IMR-90 (cell line): ENCODE results near the gene CTPS1. TPM values are rescaled to one million over a fixed set of nuclear protein-coding genes. Genes with fewer than 3 reads are reported as not detected.

Experiments
- ATAC-seq: fragments of 200-7000 bp; cut with Tn5 transposase; 2 replicates; pipeline ENCODE4 v1.9.1; 2020; ENCODE audit warnings: low read depth, mild to moderate bottlenecking, moderate library complexity
- BruUV-seq: library from RNA; stranded (reverse); fragments of 400-500 nt; replicated peaks from 2 replicates; lab custom pipeline; 2021; lab: Mats Ljungman, UMichigan
- CTCF ChIA-PET: fragments of 300-600 bp; formaldehyde crosslinking; extraction: SDS; loops from one replicate; lab custom pipeline; 2021; ENCODE audit warnings: antibody characterized with exemption; lab: Yijun Ruan, JAX
- POLR2A ChIA-PET: fragments of 300-600 bp; sonication (Branson Sonifier 250); formaldehyde crosslinking; loops from one replicate; lab custom pipeline; 2022; ENCODE audit warnings: antibody characterized with exemption; ENCODE audit not compliant: unreplicated experiment; lab: Charles Lee
- DNase-seq: peaks from one replicate; pipeline ENCODE4 v3.0.0; 2013
- H2AFZ ChIP-seq: replicated peaks from 2 replicates; pipeline ENCODE3; 2013; ENCODE audit warnings: low read length, mild to moderate bottlenecking; ENCODE audit not compliant: poor library complexity
- H2AK5ac ChIP-seq: 2 replicates; pipeline ENCODE4 v1.6.1; 2013; ENCODE audit warnings: low read depth, low read length, inconsistent platforms
- H2AK9ac ChIP-seq: replicated peaks from 2 replicates; pipeline ENCODE3; 2013; ENCODE audit warnings: mild to moderate bottlenecking, low read depth, low read length, moderate library complexity; ENCODE audit not compliant: poor library complexity
- H2BK120ac ChIP-seq: 2 replicates; pipeline ENCODE4 v1.6.1; 2013; ENCODE audit warnings: low read depth, low read length, inconsistent platforms
- H2BK15ac ChIP-seq: 3 replicates; pipeline ENCODE4 v1.6.1; 2013; ENCODE audit warnings: low read depth, low read length, inconsistent platforms
- H2BK20ac ChIP-seq: 2 replicates; pipeline ENCODE4 v1.6.1; 2013; ENCODE audit warnings: low read depth, mild to moderate bottlenecking, inconsistent platforms, low read length, moderate library complexity
- H2BK5ac ChIP-seq: 2 replicates; pipeline ENCODE4 v1.6.1; 2013; ENCODE audit warnings: mild to moderate bottlenecking, low read depth, low read length, inconsistent platforms; ENCODE audit not compliant: poor library complexity, severe bottlenecking
- H3K14ac ChIP-seq: replicated peaks from 2 replicates; pipeline ENCODE4 v1.6.1; 2013; ENCODE audit warnings: low read depth, low read length, inconsistent platforms
- H3K18ac ChIP-seq: 2 replicates; pipeline ENCODE4 v1.6.1; 2013; ENCODE audit warnings: low read depth, low read length, control low read depth
- H3K23ac ChIP-seq: 2 replicates; pipeline ENCODE4 v1.6.1; 2013; ENCODE audit warnings: low read depth, low read length, inconsistent platforms
- H3K27ac ChIP-seq: 2 replicates; pipeline ENCODE4 v1.5.1; 2013; ENCODE audit warnings: mild to moderate bottlenecking, control low read depth, low read length; ENCODE audit not compliant: insufficient read depth
- H3K27me3 ChIP-seq: 2 replicates; pipeline ENCODE4 v1.6.1; 2013; ENCODE audit warnings: low read length; ENCODE audit not compliant: control insufficient read depth, insufficient read depth
- H3K36me3 ChIP-seq: 2 replicates; pipeline ENCODE4 v1.6.1; 2013; ENCODE audit warnings: low read length, mixed read lengths; ENCODE audit not compliant: control insufficient read depth, insufficient read depth
- H3K4ac ChIP-seq: 2 replicates; pipeline ENCODE4 v1.6.1; 2013; ENCODE audit warnings: low read depth, low read length, inconsistent platforms
- H3K4me1 ChIP-seq: 2 replicates; pipeline ENCODE4 v1.6.1; 2013; ENCODE audit warnings: low read length, mixed read lengths; ENCODE audit not compliant: control insufficient read depth, insufficient read depth
- H3K4me2 ChIP-seq: 2 replicates; pipeline ENCODE4 v1.6.1; 2013; ENCODE audit warnings: low read depth, mild to moderate bottlenecking, control low read depth, low read length, moderate library complexity
- H3K4me3 ChIP-seq: 2 replicates; pipeline ENCODE4 v1.5.1; 2013; ENCODE audit warnings: low read depth, mild to moderate bottlenecking, control low read depth, low read length, moderate library complexity; ENCODE audit not compliant: insufficient read depth
- H3K56ac ChIP-seq: 2 replicates; pipeline ENCODE4 v1.6.1; 2013; ENCODE audit warnings: low read length, inconsistent platforms; ENCODE audit not compliant: insufficient read depth; ENCODE audit errors: extremely low read depth
- H3K79me1 ChIP-seq, 2 experiments: 2 replicates each; pipeline ENCODE4 v1.6.1; 2013; ENCODE audit warnings: low read length in 2 of 2, inconsistent platforms in 1 of 2, low read depth in 1 of 2
- H3K9ac ChIP-seq: 2 replicates; pipeline ENCODE4 v1.6.1; 2013; ENCODE audit warnings: low read depth, low read length, control low read depth
- H3K9me1 ChIP-seq: 2 replicates; pipeline ENCODE4 v1.6.1; 2013; ENCODE audit warnings: low read length, inconsistent platforms; ENCODE audit not compliant: insufficient read depth
- H3K9me3 ChIP-seq: 2 replicates; pipeline ENCODE4 v1.6.1; 2013; ENCODE audit warnings: low read length; ENCODE audit not compliant: control insufficient read depth, insufficient read depth
- H4K20me1 ChIP-seq: 2 replicates; pipeline ENCODE4 v1.6.1; 2013; ENCODE audit warnings: low read length, inconsistent platforms; ENCODE audit not compliant: insufficient read depth
- H4K5ac ChIP-seq: 2 replicates; pipeline ENCODE4 v1.6.1; 2013; ENCODE audit warnings: mild to moderate bottlenecking, low read depth, low read length, control low read depth
- H4K8ac ChIP-seq, 2 experiments: 2 replicates each; pipeline ENCODE4 v1.6.1; 2013; ENCODE audit warnings: low read depth in 2 of 2, low read length in 2 of 2, control low read depth in 1 of 2, inconsistent platforms in 1 of 2
- H4K91ac ChIP-seq: 2 replicates; pipeline ENCODE4 v1.6.1; 2013; ENCODE audit warnings: low read depth, low read length, inconsistent platforms; ENCODE audit not compliant: insufficient read depth
- BHLHE40 ChIP-seq: fragments of 150-350 bp; IDR thresholded peaks from 2 replicates; pipeline ENCODE4 v1.6.1; 2016; ENCODE audit warnings: mild to moderate bottlenecking, low read depth, low read length
- CEBPB ChIP-seq: IDR thresholded peaks from 2 replicates; pipeline ENCODE4 v1.6.1; 2012; ENCODE audit warnings: low read depth, low read length, improper control_type of control experiment
- CHD1 ChIP-seq: IDR thresholded peaks from 2 replicates; pipeline ENCODE4 v1.6.1; 2012; ENCODE audit warnings: low read depth, low read length, improper control_type of control experiment
- FOS ChIP-seq: fragments of 150-350 bp; IDR thresholded peaks from 2 replicates; pipeline ENCODE4 v1.6.1; 2016; ENCODE audit warnings: low read depth, low read length
- MAZ ChIP-seq: IDR thresholded peaks from 2 replicates; pipeline ENCODE4 v1.6.1; 2012; ENCODE audit warnings: low read depth, mild to moderate bottlenecking, low read length, improper control_type of control experiment, moderate library complexity, borderline replicate concordance
- MXI1 ChIP-seq: IDR thresholded peaks from 2 replicates; pipeline ENCODE4 v1.6.1; 2012; ENCODE audit warnings: low read depth, mild to moderate bottlenecking, low read length, moderate library complexity, borderline replicate concordance
- NFE2L2 ChIP-seq: fragments of 150-350 bp; IDR thresholded peaks from 2 replicates; pipeline ENCODE4 v1.6.1; 2016; ENCODE audit warnings: low read depth, mild to moderate bottlenecking, low read length
- RCOR1 ChIP-seq: IDR thresholded peaks from 2 replicates; pipeline ENCODE4 v1.6.1; 2012; ENCODE audit warnings: mild to moderate bottlenecking, low read length, improper control_type of control experiment; ENCODE audit not compliant: insufficient replicate concordance
- RFX5 ChIP-seq: IDR thresholded peaks from 2 replicates; pipeline ENCODE4 v1.8.0; 2012; ENCODE audit warnings: low read depth, mild to moderate bottlenecking, low read length, moderate library complexity
- SMC3 ChIP-seq: fragments of 150-350 bp; IDR thresholded peaks from 2 replicates; pipeline ENCODE4 v1.6.1; 2016; ENCODE audit warnings: low read depth, mild to moderate bottlenecking, antibody characterized with exemption, low read length, moderate library complexity
- WGBS, 2 experiments: methylation state at CpG; one replicate each; pipeline versions ENCODE4 v1.1.5 to v1.1.7; 2013; ENCODE audit warnings: missing lambda C conversion rate in 2 of 2; ENCODE audit not compliant: insufficient read length in 1 of 2; ENCODE audit errors: extremely low coverage in 2 of 2; 5-methylcytosine and 5-hydroxymethylcytosine counted together
- dilution Hi-C: fragments of 300-500 bp; cut with HindIII; formaldehyde crosslinking; loops from one replicate; pipeline ENCODE4 v1.14.3; 2018; ENCODE audit warnings: low sequenced_read_pairs; ENCODE audit not compliant: unreplicated experiment
- in situ Hi-C: fragments of 300-500 bp; cut with MboI; formaldehyde crosslinking; loops from 3 replicates; pipeline ENCODE4 v1.14.3; 2019; ENCODE audit warnings: low sequenced_read_pairs, inconsistent platforms, mixed read lengths
- intact Hi-C: fragments of 100-400 bp; cut with micrococcal nuclease; formaldehyde crosslinking; loops from 2 replicates; pipeline ENCODE4 v1.10.0; 2022
- polyA plus RNA-seq, 3 experiments: library from polyadenylated mRNA; depleted of rRNA; stranded (reverse); fragments of >200 nt; gene quantifications; 2 replicates each; pipeline ENCODE4 v1.2.3, GENCODE V29; 2012; ENCODE audit warnings: low replicate concordance in 1 of 3
- total RNA-seq: library from RNA; depleted of rRNA; stranded (reverse); fragments of >200 nt; gene quantifications from 2 replicates; pipeline ENCODE4 v1.2.3, GENCODE V29; 2012

Gene CTPS1
- total and polyA plus RNA-seq, 2 of the 4 experiments (the other 2 are of a cell fraction): 40.4 to 41.0 TPM

DNA sequence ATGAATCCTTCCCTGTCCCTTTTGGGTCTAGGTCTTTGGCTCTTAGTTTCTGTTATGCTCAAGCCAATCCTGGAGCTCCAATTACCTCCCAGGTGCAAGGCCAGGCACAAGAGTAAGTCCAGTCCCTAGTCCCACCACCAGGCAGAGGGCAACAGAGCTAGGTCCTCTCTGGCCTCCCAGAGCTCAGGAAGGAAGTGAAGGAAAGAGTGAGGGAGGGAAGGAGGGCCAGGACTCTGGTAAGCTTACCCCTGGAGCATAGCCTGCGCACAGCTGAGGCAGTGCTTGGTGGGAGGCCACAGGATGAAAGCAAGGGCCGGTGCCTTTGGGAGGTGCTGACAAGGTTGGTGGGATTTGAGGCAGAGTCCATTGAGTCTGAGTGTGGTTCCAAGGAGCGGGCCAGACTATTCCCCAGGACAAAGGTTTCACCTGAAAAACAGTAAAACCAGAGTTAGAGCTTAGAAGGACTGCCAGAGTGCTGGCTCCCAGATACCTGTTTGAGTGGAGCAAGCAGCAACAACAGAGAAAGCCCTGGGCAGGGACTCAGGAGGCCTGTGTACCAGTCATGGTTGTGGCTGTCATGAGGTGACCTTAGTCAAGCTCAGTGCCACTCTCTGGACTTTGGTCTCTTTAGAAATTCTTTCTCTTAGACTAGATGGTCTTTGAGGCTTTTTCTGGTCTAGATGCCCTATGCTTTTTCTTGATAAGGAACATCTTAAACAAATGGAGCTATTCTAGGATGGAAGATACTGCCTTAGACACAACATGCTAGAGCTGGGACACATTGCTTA lies 57.8 kb downstream of the CTPS1 start (continued):
- TF ChIP-seq MXI1: no peak

DNA sequence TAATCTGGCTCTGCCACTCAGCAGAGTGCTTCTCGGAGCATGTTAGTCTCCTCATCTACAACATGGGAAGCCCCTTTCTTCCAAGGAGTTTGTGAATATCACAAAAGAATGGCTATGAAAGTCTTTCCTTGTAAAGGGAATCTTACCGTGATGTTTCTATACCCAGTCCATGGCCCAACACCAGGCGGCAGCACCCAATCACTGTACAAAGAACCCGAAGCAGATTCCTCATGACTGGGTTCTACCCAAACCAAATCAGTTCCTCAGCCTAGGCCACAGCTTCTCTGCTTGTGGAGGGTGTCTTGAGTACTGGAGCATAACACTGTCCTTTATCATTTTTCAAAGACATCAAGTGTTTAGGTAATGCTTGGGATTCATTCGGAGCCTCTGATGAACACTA lies 58.6 kb downstream of the CTPS1 start:
- no CpG with 5 or more reads among the region's 5 CpGs for WGBS, 2 experiments
- Histone ChIP-seq H3K4me2 (no peak overlapping the region), H4K5ac (no peak overlapping the region), H3K18ac (no peak overlapping the region), H2AK9ac (no peak overlapping the region), H2AFZ (no peak overlapping the region), H3K56ac (no peak overlapping the region), H2BK20ac (no peak overlapping the region), H3K27ac (no peak overlapping the region), H3K36me3 (peaks cover 30% of the 10 kb centered on the region), H4K91ac (no peak overlapping the region), H3K79me1 (no peaks in the 10 kb centered on the region), H3K9me1 (peaks cover 2% of the 10 kb centered on the region; the same call in 1 of the 2 replicates), H2BK120ac (no peak overlapping the region), H3K27me3 (no peaks in the 10 kb centered on the region), H3K9me3 (no peaks in the 10 kb centered on the region), H3K4me1 (no peaks in the 10 kb centered on the region), H3K23ac (no peak overlapping the region), H2AK5ac (no peak overlapping the region), H4K20me1 (no peaks in the 10 kb centered on the region), H2BK15ac (no peak overlapping the region), H3K14ac (no peak overlapping the region), H4K8ac (no peak overlapping the region), H3K9ac (no peak overlapping the region), H2BK5ac (no peak overlapping the region), H3K4ac (no peak overlapping the region), H3K4me3 (no peak overlapping the region)
- DNase-seq: no peak
- no peak for ATAC-seq
- in situ Hi-C loops: loop anchor here (25.0 kb wide), 1 partner anchor 374 kb away; no protein-coding TSS in a partner anchor
- intact Hi-C loops: no loop called here
- ChIA-PET POLR2A (interaction anchor here (0.8 kb wide), 1 partner anchor 11 kb away, joined by 3 read pairs; no protein-coding TSS in a partner anchor), CTCF (no interaction called here)
- TF ChIP-seq BHLHE40: no peak
- TF ChIP-seq CHD1: no peak
- TF ChIP-seq SMC3: no peak
- TF ChIP-seq CEBPB: no peak
- TF ChIP-seq NFE2L2: no peak
- TF ChIP-seq RCOR1: no peak
- no peak for TF ChIP-seq MAZ
- TF ChIP-seq FOS: no peak
- no peak for TF ChIP-seq RFX5
- dilution Hi-C loops: no loop called here
- no TSS peak for BruUV-seq
